Ovary (tissue), 9 donors: ENCODE results near the gene MBNL2. TPM values are rescaled to one million over a fixed set of nuclear protein-coding genes. Genes with fewer than 3 reads are reported as not detected.

Source experiments
- DNase-seq, 5 donors: peaks; one replicate each; pipeline ENCODE4 v3.0.0-alpha.2; 2019 to 2020
- H3K27ac ChIP-seq, 2 donors: fragments of 200-600 bp; one replicate each; pipeline versions ENCODE4 v1.5.1 to v1.8.0; 2019 to 2022
- H3K27me3 ChIP-seq: fragments of 200-600 bp; one replicate; pipeline ENCODE4 v1.8.0; 2022
- H3K36me3 ChIP-seq: fragments of 200-600 bp; sonication (generic); one replicate; pipeline ENCODE4 v1.5.1; 2019
- H3K4me1 ChIP-seq: one replicate; pipeline ENCODE4 v1.8.1; 2013; ENCODE audit warnings: mild to moderate bottlenecking, moderate library complexity; ENCODE audit not compliant: insufficient read depth
- H3K4me3 ChIP-seq: fragments of 200-600 bp; sonication (generic); one replicate; pipeline ENCODE4 v1.5.1; 2017
- H3K9me3 ChIP-seq, 2 donors: fragments of 200-600 bp in 1 of 2; sonication (generic) in 1 of 2; one replicate each; pipeline versions ENCODE4 v1.5.1 to v1.8.1; 2013 to 2019; ENCODE audit warnings: mild to moderate bottlenecking in 1 of 2, moderate library complexity in 1 of 2
- EP300 ChIP-seq: sonication (generic); formaldehyde crosslinking; IDR thresholded peaks from one replicate; pipeline ENCODE4 v1.6.1; 2017; ENCODE audit warnings: antibody characterized with exemption
- POLR2A ChIP-seq: fragments of 450-650 bp; IDR thresholded peaks from one replicate; pipeline ENCODE4 v1.6.1; 2017; ENCODE audit warnings: antibody characterized with exemption, mild to moderate bottlenecking, moderate library complexity
- WGBS, 3 donors: extraction: QIAGEN DNeasy Blood & Tissue Kit in 1 of 3; methylation state at CpG; one replicate each; pipeline versions ENCODE4 v1.1.5 to v1.1.7; 2013 to 2017; 5-methylcytosine and 5-hydroxymethylcytosine counted together
- intact Hi-C, 4 donors: fragments of 100-400 bp; cut with DNase I; formaldehyde crosslinking; loops; one replicate each; pipeline versions ENCODE4 v1.11.0 to v1.15.1; 2022 to 2023
- polyA plus RNA-seq, 2 donors: library from polyadenylated mRNA; stranded (reverse); fragments of 200-250 nt in 1 of 2; fragments of 350-450 nt in 1 of 2; fragmentation: Illumina TruSeq in 1 of 2; extraction: RNeasy Lipid Tissue Mini Kit (QIAGEN cat#74804) in 1 of 2; gene quantifications; one replicate each; pipeline ENCODE4 v1.2.3, GENCODE V29; 2013 to 2014
- total RNA-seq, 7 donors: library from RNA; depleted of rRNA in 2 of 7; stranded (reverse); fragments of >200 nt in 2 of 7; fragmentation: NEBNext Ultra II Directional in 3 of 7; extraction: Animal tissue kit (Norgen Biotek cat#: 25700) in 3 of 7; gene quantifications; one replicate each; pipeline versions ENCODE4 v1.1.0 to v1.2.4, GENCODE V29; 2016 to 2023
- TF ChIP-seq, protein P1 (sequence below), 3 donors: fragments of 450-650 bp in 2 of 3; fragments of 200-600 bp in 1 of 3; IDR thresholded peaks; one replicate each; pipeline versions ENCODE4 v1.5.1 to v1.8.0; 2016 to 2022; ENCODE audit warnings: antibody characterized with exemption in 3 of 3, mild to moderate bottlenecking in 1 of 3
- donor health status: DM: no; HTN: no; CAD: no; lungs with moderate emphysema.
- donor health status: DM: no; HTN: no; CAD: no.
- donor health status: Bipolar disorder and iron deficiency.
- donor health status: DM: yes; HTN: yes; CAD: no.
- donor health status: DM: no; HTN: no; CAD: no.
- donor health status: DM: yes; HTN: yes; CAD: no.

Gene MBNL2
- total and polyA plus RNA-seq, 9 donors = 43.7 to 110 (median 92.1) TPM

DNA sequence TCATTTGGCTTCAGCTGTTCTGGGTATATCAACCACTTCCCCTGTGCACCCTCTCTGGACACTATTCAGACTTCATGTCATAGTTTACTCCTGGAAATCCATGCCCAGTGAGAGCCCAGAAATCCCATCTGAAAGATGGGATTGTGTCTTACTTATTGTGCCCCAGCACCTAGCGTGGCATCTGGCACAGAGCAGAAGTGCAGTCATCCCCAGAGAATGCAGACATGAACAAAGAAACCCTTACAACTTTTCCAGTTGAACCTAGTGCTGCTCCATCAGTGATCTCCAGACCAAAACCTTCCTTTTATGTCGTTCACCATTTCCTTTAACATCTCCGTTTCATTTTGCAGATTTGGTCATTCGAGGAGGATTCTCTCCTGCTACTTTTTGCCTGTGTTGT lies 60.6 kb downstream of the MBNL2 start:
- intact Hi-C loops = no loop called here
- peaks cover 17% of the 10 kb centered on the region for H3K4me1 ChIP-seq
- H3K9me3 ChIP-seq = no peaks in the 10 kb centered on the region
- no peak for TF ChIP-seq EP300
- TF ChIP-seq, protein P1, sequence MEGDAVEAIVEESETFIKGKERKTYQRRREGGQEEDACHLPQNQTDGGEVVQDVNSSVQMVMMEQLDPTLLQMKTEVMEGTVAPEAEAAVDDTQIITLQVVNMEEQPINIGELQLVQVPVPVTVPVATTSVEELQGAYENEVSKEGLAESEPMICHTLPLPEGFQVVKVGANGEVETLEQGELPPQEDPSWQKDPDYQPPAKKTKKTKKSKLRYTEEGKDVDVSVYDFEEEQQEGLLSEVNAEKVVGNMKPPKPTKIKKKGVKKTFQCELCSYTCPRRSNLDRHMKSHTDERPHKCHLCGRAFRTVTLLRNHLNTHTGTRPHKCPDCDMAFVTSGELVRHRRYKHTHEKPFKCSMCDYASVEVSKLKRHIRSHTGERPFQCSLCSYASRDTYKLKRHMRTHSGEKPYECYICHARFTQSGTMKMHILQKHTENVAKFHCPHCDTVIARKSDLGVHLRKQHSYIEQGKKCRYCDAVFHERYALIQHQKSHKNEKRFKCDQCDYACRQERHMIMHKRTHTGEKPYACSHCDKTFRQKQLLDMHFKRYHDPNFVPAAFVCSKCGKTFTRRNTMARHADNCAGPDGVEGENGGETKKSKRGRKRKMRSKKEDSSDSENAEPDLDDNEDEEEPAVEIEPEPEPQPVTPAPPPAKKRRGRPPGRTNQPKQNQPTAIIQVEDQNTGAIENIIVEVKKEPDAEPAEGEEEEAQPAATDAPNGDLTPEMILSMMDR (IDR thresholded peaks at IDR 0.05) = no peak
- H3K27ac ChIP-seq = no peak overlapping the region
- 92 to 94% (median 92%) methylated on average over 4 of the region's 4 CpGs for WGBS, 3 donors
- H3K27me3 ChIP-seq = no peaks in the 10 kb centered on the region
- no peaks in the 10 kb centered on the region for H3K36me3 ChIP-seq
- no peak for DNase-seq
- no peak overlapping the region for H3K4me3 ChIP-seq

DNA sequence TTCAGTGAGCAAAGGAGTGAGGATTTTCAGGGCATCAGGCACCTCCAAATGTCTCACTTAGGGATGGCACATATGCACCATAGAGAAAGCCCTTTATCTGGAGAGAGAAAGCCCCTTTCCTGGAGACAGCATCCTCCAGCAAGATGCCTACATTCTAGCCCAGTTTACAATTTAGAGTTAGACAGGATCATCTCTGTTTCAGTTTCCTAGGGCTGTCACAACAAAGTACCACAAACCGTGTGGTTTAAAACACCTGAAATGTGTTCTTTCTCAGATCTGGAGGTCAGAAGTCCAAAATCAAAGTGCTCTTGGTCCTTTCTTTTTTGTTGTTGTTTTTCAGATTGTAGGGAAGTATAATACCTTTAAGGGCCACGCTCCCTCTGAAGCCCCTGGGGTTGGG lies 61.8 kb downstream of the MBNL2 start:
- intact Hi-C loops = no loop called here
- no peak overlapping the region for H3K4me3 ChIP-seq
- no peak overlapping the region for H3K27ac ChIP-seq
- no peak for DNase-seq
- no peaks in the 10 kb centered on the region for H3K27me3 ChIP-seq
- H3K36me3 ChIP-seq = no peaks in the 10 kb centered on the region
- 87 to 92% (median 88%) methylated on average over 2 of the region's 2 CpGs for WGBS, 3 donors
- H3K4me1 ChIP-seq = peaks cover 16% of the 10 kb centered on the region
- TF ChIP-seq, protein P1 (IDR thresholded peaks at IDR 0.05) = no peak
- TF ChIP-seq POLR2A = no peak
- no peak for TF ChIP-seq EP300
- no peaks in the 10 kb centered on the region for H3K9me3 ChIP-seq

DNA sequence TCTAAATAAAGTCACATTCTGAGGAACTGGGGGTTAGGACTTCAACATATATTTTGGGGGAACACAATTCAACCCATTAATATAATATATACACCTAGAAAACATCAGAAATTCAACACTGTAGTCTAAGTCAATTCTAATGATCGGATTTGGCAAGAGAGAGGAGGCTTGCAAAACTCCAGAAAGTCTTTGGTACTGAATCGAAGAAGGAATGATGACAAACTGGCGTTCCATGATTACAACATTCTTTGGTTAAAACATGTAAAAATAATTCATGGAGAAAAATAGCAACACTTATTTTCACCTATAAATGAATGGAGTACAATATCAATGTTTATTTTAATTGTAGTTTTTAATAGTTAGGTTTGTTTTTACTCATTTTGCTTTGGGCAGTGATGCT lies 62.4 kb downstream of the MBNL2 start:
- Histone ChIP-seq H3K4me1 (peaks cover 15% of the 10 kb centered on the region), H3K36me3 (no peaks in the 10 kb centered on the region), H3K9me3 (no peaks in the 10 kb centered on the region), H3K27me3 (no peaks in the 10 kb centered on the region), H3K27ac (no peak overlapping the region), H3K4me3 (no peak overlapping the region)
- no peak for TF ChIP-seq EP300
- TF ChIP-seq, protein P1 (IDR thresholded peaks at IDR 0.05) = no peak
- TF ChIP-seq POLR2A = no peak
- no peak for DNase-seq
- intact Hi-C loops = no loop called here
- WGBS, 3 donors = 31 to 50% (median 43%) methylated on average over 3 of the region's 3 CpGs

DNA sequence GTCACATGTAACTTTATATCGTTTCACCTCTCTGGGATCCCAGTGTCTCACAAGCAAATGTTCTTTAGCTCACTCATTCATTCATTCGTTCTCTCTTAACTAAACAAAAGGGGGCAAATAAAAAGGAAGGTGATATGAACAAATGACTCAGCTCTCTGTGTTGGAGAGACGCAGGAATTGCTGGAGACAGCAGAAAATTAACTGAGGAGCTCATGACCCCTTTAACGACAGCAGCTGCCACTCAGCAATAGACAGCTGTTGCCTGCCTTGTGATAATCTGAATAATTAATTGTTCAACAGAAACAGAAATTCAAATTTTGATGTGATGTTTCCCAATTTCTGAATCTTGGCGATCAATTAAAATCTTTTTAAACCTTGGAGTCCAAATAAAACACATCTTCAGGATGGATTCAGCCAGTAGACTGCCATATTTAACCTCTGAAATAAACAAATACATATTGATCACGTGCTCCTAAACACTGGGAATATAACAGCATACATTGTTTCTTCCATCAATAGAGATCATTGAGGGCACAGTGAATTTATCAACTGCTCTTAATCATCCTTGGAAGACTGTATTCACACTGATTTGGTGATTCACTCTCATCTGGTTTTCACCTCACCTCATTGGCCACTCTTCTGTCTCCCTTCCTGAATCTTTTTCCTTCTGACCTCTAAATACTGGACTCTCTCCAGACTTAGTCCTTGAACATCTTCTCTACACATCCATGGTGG lies 63.3 kb downstream of the MBNL2 start:
- Histone ChIP-seq H3K9me3 (no peaks in the 10 kb centered on the region), H3K36me3 (no peaks in the 10 kb centered on the region), H3K4me3 (no peak overlapping the region), H3K27ac (no peak overlapping the region), H3K4me1 (peaks cover 15% of the 10 kb centered on the region), H3K27me3 (no peaks in the 10 kb centered on the region)
- WGBS, 3 donors = 70 to 84% (median 79%) methylated on average over 6 of the region's 6 CpGs
- no peak for DNase-seq
- TF ChIP-seq EP300 = no peak
- TF ChIP-seq, protein P1 (IDR thresholded peaks at IDR 0.05) = no peak
- TF ChIP-seq POLR2A = no peak
- intact Hi-C loops = loop anchor here in 1 of 4 donors (5.0 kb wide), 1 partner anchor 37 kb away; no protein-coding TSS in a partner anchor
